GM12801 (cell line): ENCODE results near the gene DCTN4.

Experiments
- TF ChIP-seq, protein P1 (sequence below): IDR thresholded peaks from one replicate; pipeline ENCODE4 v1.5.1; 2011; ENCODE audit warnings: control low read depth; ENCODE audit not compliant: insufficient read length; ENCODE audit errors: extremely low read depth

Gene DCTN4

DNA sequence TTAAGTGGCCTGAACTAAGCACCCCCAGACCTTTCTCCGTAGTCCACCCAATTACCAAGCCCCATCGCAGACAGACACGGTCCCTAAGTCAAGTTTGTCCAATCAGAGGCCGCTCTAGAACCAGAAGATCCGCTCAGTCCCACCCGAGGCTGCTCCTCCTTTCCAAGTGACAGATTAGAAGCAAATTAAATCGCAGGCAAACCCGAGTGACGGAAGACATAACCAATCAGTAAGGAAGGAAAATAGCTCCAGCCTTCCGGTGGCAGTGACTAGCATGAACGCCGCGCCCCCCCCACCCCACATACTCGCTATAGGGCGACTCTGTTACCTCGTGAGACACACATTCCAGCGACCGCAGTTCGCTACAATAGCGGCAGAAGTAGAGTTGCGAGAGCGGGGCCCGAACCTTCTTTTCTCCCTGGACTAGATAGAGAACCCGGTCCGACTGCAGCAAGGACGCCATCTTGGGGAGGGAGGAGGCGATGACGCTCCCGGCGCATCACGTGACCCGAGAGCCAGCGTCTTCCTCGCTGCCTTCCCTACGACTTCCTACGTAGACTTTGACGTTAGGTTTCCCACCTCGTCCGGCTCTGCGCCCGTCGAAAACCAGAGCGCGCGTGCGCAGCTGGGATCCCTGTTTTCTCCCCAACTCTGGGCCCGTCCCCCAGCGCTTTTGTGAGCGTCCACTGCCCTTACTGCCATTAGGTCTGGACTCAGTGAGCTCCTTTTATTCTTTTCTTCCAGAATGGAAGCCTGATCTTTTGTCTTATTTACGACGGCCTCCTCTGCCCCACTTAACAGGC lies at the start of gene DCTN4:
TSS of gene DCTN4 (minus strand) at position 487 of the 803 bp plus-strand sequence. CDS start at position 463, 24 bp downstream.
- TF ChIP-seq, protein P1, sequence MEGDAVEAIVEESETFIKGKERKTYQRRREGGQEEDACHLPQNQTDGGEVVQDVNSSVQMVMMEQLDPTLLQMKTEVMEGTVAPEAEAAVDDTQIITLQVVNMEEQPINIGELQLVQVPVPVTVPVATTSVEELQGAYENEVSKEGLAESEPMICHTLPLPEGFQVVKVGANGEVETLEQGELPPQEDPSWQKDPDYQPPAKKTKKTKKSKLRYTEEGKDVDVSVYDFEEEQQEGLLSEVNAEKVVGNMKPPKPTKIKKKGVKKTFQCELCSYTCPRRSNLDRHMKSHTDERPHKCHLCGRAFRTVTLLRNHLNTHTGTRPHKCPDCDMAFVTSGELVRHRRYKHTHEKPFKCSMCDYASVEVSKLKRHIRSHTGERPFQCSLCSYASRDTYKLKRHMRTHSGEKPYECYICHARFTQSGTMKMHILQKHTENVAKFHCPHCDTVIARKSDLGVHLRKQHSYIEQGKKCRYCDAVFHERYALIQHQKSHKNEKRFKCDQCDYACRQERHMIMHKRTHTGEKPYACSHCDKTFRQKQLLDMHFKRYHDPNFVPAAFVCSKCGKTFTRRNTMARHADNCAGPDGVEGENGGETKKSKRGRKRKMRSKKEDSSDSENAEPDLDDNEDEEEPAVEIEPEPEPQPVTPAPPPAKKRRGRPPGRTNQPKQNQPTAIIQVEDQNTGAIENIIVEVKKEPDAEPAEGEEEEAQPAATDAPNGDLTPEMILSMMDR, result no peak

DNA sequence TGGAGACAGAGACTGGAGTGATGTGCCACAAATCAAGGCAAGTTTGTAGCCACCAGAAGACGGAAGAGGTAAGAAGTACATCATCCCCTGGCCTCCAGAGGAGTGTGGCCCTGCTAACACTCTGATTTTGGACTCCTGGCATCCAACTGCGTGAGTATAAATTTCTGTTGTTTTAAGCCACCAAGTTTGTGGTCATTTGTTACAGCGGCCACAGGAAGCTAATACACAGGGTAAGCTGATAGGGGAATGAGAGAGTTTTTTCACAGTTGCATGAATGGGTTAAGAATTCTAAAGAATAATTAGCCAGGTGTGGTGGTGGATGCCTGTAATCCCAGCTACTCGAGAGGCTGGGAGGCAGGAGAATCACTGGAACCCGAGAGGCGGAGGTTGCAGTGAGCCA lies 45.6 kb upstream of the DCTN4 start:
- TF ChIP-seq, protein P1, result no peak

DNA sequence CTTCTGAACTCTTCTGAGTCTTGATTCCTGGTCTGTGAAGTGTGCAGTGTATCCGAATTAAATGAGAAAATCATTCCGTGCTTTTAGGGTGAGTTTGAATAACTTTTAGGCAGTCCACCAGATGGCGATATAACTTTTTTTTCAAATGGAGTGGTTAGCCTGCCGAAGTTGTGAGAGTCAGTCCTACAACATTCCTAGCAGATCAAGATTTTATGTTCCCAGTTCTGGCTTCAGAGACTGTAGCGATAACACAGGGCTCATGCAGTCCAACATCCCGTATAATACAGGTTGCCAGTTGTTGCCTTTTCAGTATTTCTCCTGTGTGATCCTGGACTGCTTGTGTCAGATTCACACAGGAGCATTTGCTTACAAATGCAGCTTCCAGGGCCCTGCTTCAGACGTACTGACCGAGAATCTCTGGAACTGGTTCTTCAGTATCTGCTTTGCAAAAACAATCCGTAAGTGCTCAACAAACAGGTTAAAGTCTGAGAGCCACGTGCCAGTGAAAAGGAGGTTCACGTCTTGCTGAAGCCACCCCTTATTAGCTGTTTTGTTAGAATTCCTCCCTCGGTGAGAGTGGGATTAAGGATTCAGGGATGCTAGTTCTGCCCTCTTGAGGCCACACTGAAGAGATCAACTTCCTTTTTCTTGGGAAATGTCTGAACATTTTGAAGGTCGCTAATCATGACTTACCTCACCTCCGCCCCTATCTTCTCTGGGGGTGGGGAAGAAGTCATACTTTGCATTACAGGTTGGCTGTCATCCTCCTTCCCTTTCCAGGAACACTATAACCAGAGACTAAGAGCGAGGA lies 42.5 kb upstream of the DCTN4 start:
- TF ChIP-seq, protein P1, result no peak

DNA sequence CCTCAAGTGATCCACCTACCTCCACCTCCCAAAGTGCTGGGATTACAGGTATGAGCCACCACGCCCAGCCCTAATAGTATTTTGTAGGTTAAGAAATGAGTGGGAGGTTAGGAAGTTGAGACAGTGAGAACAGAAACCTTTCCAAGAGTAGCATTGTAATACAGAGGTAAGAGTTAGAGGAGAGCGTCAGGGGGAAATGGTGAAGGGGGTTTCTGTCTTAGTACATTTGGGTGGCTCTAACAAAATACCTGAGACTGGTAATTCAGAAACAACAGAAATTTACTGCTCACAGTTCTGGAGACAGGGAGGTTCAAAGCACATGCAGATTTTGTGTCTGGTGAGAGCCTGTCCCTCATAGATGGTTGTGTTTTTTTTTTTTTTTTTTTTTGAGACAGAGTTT lies 38.6 kb upstream of the DCTN4 start:
- TF ChIP-seq, protein P1, result no peak

- TF ChIP-seq, protein P1, result no peak
Measured at GRCh38 chr5:150794927-150795326, 36.1 kb upstream of the DCTN4 start.

DNA sequence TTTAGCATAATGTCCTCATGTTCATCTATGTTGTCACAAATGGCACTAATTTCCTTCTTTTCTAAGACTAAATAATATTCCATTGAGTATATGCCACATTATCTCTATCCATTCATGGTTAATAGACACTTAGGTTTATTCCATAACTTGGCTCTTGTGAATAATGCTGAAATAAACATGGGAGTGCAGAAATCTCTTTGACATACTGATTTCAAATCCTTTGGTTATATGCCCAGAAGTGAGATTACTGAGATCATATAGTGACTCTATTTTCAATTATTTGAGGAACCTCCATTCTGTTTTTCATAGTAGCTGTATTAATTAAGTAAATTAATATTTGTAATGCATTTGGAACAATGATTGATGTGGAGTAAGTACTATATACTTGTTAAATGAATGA lies 32.7 kb upstream of the DCTN4 start:
- TF ChIP-seq, protein P1, result no peak

DNA sequence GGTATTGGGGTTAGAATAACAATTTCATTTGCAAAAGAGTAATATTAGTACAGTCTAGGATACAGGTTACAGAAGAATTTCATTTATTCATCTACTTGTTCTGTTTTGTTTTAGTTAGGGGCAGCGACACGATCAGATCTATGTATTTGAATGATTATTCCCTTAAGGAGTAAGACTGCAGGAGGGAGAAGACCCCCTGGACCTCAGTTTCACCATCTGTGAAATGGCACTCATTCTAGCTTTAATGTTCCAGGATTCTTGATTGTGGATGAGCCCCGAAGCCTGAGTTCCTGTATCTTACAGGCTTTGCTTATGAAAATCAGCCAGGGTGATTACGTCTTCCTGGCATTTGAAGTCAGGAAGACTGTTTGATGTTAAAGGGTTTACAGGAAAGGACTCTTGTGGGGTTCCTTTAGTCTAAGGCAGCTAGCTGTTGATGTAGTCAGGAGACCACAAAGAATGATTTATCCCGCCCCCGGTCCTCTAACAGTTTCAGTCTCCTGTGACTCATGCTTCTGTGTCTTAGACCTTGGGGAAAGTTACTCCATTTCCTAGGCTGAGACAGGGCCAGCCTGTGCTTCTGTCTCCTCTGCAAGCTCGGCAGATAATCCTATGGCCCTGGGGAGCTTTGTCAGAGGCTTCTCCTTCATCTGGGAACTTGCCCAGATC lies 31.3 kb upstream of the DCTN4 start:
- TF ChIP-seq, protein P1, result no peak
